Adrenal gland (tissue), 5 donors: Measurements from ENCODE around the gene TTLL11.

ENCODE experiments used
- CTCF ChIP-seq, 6 experiments: fragments of 450-650 bp in 4 of 6; fragments of 200-600 bp in 2 of 6; sonication (generic) in 1 of 6; IDR thresholded peaks; 1 replicate in 5 of 6; 2 replicates in 1 of 6; pipeline versions ENCODE4 v1.5.1 to v1.8.0; 2016 to 2021; ENCODE audit warnings: antibody characterized with exemption in 6 of 6, mild to moderate bottlenecking in 2 of 6, moderate library complexity in 1 of 6
- POLR2A ChIP-seq, 2 donors: fragments of 450-650 bp; IDR thresholded peaks; one replicate each; pipeline ENCODE4 v1.6.1; 2017; ENCODE audit warnings: antibody characterized with exemption in 2 of 2, mild to moderate bottlenecking in 2 of 2, moderate library complexity in 1 of 2
- donor health status: DM: no; HTN: no; CAD: no.

GRCh38 chr9:122121391-122121790 lies 28.3 kb upstream of the TTLL11 start:
- TF ChIP-seq CTCF (IDR thresholded peaks at IDR 0.05) (no peak), POLR2A (IDR thresholded peaks at IDR 0.05) (no peak)
